Epithelial cell of proximal tubule (primary cell): ENCODE data around the gene CKLF. TPM values are rescaled to one million over a fixed set of nuclear protein-coding genes. Genes with fewer than 3 reads are reported as not detected.

Experiments used
- DNase-seq: peaks from one replicate; pipeline ENCODE4 v3.0.0-alpha.2; 2011; ENCODE audit warnings: low read depth
- H3K4me3 ChIP-seq: 2 replicates; pipeline ENCODE4 v1.5.1; 2011; ENCODE audit warnings: low read depth, mild to moderate bottlenecking, low read length
- total RNA-seq: library from RNA; depleted of rRNA; stranded (reverse); fragments of >200 nt; gene quantifications from 2 replicates; pipeline ENCODE4 v1.2.3, GENCODE V29; 2015
- TF ChIP-seq, protein P1 (sequence below): conservative IDR thresholded peaks from 2 replicates; pipeline ENCODE4 v1.5.1; 2012; ENCODE audit warnings: low read depth, mild to moderate bottlenecking, low read length

CKLF gene
- total RNA-seq, 1 donor from 2014 or later, result 136 TPM

GRCh38 chr16:66541388-66542355, 10.7 kb upstream of the CKLF start:
- H3K4me3 ChIP-seq, result no peak overlapping the region
- TF ChIP-seq, protein P1, sequence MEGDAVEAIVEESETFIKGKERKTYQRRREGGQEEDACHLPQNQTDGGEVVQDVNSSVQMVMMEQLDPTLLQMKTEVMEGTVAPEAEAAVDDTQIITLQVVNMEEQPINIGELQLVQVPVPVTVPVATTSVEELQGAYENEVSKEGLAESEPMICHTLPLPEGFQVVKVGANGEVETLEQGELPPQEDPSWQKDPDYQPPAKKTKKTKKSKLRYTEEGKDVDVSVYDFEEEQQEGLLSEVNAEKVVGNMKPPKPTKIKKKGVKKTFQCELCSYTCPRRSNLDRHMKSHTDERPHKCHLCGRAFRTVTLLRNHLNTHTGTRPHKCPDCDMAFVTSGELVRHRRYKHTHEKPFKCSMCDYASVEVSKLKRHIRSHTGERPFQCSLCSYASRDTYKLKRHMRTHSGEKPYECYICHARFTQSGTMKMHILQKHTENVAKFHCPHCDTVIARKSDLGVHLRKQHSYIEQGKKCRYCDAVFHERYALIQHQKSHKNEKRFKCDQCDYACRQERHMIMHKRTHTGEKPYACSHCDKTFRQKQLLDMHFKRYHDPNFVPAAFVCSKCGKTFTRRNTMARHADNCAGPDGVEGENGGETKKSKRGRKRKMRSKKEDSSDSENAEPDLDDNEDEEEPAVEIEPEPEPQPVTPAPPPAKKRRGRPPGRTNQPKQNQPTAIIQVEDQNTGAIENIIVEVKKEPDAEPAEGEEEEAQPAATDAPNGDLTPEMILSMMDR, result no peak
- DNase-seq, result no peak

DNA sequence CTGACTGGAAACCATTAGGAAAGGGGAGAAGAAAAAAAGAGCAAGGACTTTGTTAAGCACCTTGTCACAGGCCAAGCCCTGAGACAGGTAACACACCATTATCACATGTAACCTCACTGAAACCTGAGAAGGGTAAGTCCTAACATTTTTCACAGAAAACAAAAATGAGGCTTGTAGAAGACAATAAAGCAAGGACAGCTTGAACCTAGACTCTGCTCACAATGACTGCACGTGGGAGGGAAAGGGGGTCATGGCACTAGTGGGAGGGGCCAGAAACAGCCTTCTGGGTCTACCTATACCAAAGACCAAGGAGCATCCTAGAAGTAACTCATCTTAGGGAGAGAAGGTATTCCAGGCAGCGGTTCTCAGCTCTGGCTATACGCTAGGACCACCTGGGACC, 10.0 kb upstream of the CKLF start:
- no peak for DNase-seq
- TF ChIP-seq, protein P1, result no peak
- no peak overlapping the region for H3K4me3 ChIP-seq

DNA sequence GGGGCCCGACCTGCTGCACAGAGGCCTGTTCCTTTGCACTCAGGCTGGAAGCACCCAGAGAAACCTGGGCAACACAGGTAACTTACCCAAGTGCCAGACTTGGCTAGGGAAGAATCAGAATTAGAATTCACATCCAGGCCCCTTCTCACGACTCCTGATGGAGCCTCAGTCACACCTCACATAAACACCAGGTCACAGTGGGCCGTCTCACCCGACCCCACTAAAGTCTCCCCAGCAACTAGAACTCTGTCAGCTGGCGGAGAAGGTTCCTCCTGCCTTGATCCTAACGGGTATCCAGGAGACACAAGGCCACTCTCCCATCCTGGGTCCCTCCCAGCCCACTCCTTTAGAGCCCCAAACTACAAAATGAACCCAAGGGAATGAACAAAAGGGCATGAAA, 8.8 kb upstream of the CKLF start:
- H3K4me3 ChIP-seq, result no peak overlapping the region
- DNase-seq, result no peak
- TF ChIP-seq, protein P1, result no peak

- H3K4me3 ChIP-seq, result no peak overlapping the region
- TF ChIP-seq, protein P1, result no peak
- DNase-seq, result no peak
These were observed 8.2 kb upstream of the CKLF start for GRCh38 chr16:66544016-66544757.

DNA sequence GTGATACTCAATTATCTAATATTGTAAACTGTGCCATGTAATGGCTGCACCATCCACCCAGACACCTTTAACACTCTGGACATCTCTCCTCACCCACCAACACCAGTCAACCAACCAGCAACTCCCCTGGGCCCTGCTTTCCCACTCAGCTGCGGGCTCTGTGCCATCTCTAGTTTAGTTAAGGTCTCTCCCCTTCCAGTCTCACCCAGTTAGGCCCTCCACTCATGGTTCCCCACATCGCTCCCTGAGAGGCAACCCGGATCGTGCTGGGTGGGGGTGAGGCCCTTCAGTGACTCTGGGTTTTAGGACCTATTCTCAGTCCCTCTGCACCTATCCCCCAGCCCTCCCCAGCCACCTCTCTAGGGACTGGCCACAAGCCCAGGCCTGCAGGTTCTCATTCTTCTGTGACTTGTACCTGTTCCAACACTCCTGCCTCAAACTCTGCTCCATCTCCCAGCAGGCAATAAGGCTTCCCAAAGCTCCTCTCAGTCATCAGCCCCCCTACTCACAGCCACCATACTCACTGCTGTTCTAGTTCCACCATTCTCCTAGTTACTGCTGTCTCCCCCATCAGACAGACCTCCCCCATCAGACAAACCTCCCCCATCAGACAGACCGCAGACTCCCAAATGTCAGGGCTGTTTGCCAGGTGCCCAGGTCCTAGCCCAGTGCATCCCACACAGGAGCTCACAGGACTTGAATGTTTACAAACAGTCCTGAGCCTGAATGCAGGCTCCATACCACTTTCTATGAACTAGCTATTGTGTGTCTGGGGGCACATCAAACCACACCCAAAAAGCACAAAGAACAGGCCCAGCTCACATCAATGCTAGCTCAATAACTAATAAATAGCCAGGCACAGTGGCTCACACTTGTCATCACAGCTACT, 5.0 kb upstream of the CKLF start:
- TF ChIP-seq, protein P1, result no peak
- no peak overlapping the region for H3K4me3 ChIP-seq
- no peak for DNase-seq

DNA sequence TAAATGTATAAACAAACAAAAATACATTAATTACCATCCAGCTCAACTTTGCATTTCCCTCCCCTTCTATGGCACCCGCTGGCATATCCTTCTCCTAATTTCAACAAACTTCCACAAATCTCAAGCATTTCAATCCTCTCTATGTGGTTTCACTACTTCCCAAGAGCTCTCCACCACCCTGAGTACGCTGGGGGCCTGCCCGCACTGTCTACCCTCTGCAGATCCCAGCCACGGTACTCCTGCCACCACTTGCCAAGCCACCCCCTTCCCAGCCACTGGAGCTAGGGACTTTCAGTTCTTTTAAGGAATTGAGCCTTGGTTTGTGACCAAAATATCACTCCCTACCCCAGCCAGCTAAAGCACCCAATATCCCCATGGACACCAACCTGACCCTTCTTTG, 4.3 kb upstream of the CKLF start:
- TF ChIP-seq, protein P1, result no peak

More for the DNA sequence above, 4.3 kb upstream of the CKLF start:
- DNase-seq, result no peak
- no peak overlapping the region for H3K4me3 ChIP-seq
